DLD1 (cell line): ENCODE data around the gene CORIN.

ENCODE experiments used
- in situ Hi-C: cut with HindIII; loops from 2 replicates; pipeline ENCODE4 v1.10.0; 2017; ENCODE audit warnings: low sequenced_read_pairs

The CORIN gene

DNA sequence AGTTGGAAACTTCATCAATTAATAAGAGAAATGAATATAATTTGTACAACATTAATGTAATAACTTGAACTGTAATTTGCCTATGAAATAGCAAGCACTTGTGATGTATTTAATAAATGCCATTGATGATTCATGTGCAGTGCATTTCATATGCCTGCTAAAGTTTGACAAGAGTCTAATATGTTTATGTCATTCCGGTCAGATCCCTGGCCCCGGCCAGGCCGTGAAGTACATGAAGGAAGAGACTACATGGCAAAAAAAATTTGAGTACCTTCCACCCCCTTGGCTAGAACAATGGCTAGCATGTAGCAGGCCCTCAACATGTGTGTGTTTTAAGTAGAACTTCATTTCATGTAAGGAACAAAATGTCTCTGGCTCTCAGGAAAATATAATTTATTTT is 191.5 kb downstream of the CORIN start:
- in situ Hi-C loops: no loop called here

DNA sequence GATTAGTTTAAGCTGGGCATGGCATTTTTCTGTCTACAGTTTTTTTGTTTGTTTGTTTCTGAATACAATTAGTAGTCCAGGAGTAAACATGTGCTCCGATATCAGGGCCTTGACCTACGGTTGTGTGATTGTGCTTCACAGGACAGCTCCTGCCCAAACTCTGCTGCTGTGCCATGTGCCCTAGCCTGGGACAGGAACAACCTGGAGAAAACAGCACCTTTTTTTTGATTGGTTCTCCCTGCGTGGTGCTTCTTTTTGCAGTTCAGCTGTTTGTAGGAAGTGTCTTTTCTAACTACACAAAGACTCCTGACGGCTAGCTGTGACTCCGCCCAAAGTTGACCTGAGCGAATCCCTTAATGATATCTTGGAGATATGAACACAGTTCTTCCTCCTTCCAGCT is 194.0 kb downstream of the CORIN start:
- in situ Hi-C loops: no loop called here

DNA sequence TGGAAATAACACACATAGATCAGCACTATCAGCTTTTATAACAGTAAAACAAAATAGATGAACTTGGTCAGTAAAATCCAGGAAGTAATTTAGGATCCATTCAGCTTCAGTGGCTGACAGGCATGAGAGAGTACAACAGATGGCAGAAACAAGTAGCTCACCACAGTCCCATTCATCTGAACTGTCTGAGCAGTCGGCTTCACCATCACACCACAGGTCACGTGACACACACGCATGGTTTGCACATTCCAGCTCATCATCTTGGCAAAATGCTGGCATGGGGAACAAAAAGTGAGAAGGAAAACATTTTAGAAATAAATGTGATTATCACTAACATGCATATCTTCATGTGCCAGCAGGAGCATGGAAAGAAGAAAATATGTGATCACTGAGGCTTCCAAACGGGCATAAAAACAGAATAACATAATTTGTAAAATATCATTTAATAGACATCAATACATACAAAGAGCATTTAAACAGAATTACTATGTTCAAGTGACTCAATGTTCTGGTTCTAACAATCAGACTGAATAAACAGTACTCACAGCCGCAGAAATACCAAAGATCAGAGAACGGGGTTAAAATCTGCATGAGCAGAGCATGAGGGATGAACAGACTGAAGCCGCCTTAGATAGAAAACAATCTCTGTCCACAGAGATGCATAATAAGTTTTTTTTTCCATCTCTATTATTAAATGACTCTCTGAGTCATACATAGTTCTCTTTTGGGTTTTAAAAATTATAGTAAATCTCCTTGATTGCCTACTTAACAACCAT is 194.7 kb downstream of the CORIN start:
- in situ Hi-C loops: no loop called here

DNA sequence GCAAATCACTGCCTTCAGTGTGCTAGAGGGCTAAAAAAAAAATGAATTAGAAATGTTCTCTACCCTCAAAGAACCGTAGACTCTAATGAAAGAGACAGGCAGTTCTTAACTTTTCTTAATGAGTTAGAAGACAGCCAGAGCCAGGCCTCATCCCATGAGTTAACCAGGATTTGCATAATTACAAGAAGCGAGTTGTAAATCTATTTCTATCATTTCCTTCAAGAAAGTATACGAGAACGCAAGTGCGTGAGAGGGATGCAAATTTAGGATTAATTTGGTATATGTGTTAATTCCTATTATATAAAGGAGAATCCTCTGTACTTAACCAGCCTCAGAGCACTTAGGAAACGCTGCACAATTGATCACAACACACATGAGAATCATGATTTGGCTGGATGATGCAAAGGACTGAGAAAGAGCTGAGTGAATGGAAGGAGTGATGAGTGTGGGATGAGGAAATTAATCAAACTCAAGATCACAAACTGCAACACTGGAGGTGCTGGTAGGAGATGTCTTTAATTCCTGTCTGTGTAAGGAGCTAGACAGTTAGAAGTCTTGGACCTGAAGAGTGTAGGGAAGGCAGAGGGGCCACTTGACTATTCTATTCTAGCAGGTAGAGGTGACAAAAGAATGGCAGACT is 195.6 kb downstream of the CORIN start:
- in situ Hi-C loops: no loop called here

DNA sequence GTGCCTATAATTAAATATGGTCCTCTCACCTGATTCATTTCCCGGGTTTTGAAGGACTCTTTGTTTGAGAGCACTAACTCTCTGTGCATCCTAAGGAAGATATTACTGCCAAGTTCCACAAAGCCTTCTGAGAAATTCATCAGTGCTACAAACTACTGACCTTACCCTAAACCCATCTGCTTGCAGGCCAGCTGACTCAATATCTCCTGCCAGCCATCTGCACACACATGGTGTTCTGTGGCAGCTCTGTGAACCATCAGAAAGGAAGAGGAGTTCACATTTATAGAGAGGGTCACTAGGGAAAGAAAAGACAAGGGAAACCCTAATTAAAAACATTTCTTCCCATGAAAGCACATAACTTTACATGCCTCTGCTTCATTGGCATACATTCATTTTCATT is 196.1 kb downstream of the CORIN start:
- in situ Hi-C loops: no loop called here

DNA sequence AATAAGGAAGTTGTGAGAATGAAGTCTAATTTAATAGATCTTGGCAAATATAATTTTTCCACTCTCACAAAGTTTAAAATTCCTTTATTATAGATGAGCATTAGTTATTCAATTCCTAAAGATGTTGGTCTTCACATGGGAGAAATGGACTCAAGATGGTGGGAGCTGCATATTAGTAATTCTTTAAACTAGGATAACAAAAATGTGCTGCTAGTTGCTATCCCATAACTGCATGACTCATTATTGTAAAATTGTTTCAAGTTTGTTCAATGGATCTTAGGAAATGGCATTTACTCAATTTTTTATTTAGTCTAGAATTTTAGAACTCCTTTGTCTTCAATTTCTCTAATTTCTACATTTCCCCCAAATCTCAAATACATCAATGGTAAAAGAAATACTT is 197.0 kb downstream of the CORIN start:
- in situ Hi-C loops: no loop called here

DNA sequence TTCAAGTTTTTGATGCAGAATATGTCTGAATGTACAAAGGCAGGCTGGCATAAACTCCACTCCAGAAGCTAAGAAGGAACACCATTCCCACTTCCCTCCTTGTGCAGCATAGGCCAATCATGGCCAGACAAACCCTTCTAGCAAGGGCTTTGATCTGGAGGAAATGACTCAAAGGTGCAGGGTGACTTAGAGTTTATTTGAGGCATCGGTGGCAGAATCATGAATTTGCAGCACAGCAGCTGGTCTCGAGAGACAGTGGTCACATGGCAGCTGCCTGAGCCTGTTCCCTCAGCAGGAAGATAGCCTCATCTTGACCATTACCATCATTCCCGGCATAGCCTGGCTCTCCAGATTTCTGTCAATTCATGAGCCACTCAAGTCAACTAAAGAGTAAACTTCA is 198.3 kb downstream of the CORIN start:
- in situ Hi-C loops: no loop called here

DNA sequence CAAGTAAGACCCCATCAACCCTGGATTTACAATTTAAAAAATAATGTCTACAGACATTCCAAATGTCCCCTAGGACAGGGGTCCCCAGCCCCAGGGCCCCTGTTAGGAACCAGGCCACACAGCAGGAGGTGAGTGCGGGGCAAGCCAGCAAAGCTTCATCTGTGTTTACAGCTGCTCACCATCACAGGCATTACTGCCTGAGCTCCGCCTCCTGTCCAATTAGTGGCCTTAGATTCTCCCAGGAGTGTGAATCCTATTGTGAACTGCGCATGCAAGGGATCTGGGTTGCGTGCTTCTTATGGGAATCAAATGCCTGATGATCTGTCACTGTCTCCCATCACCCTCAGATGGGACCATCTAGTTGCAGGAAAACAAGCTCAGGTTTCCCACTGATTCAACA is 206.7 kb downstream of the CORIN start:
- in situ Hi-C loops: no loop called here

DNA sequence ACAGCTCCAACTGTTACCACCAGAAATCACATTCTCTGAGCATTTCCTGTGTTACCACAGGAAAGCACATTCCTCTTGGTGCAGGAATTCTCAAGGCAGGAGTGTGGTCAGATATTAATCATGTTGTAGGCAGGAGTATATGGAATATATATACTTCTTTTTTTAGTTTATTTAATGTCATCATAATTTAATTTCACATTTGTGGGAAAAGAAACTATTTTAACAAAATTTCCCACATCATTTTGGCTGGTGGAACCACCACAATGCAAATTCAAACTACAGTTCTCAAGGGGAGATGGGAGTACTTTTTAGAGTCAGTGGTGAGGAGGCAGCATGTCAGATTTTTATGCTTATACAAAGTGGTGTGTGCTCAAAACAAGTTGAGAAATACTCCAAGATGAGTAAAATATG is 213.8 kb downstream of the CORIN start:
- in situ Hi-C loops: no loop called here

DNA sequence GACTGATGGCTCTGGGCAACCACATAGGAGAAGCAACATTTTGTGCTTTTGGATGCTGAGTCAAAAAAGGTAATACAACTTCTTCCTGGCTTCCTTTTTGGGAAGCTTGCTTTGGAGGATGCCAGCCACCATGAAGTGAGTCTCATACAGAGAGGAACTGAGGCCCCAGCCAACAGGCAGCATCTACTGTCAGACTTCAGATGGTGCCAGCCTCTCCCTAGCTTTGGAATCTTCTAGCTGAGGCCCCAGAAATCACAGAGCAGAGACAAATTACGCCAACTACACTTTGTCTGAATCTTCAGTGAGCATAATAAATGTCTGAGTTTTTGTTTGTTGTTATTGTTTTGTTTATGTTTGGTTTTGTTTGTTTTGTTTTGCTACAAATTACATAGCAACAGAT is 216.7 kb downstream of the CORIN start:
- in situ Hi-C loops: no loop called here

DNA sequence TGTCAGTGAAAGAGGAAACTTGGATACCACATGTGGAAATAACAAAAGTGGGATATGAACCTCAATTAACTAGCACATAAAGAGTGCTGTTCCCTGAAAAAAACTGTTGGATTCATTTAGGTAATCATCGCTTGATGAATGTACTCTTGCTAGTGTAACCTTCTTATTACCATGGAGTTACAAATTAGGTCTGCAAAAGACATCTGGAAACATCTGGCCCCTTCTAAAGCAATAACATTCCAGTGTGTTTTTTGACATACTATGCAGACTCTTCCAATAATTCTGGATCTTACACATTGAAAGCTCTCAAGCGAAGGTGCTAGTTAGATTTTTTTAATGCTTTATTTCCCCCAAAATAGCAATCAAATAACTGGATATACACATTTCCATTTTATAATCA is 218.2 kb downstream of the CORIN start:
- in situ Hi-C loops: no loop called here

DNA sequence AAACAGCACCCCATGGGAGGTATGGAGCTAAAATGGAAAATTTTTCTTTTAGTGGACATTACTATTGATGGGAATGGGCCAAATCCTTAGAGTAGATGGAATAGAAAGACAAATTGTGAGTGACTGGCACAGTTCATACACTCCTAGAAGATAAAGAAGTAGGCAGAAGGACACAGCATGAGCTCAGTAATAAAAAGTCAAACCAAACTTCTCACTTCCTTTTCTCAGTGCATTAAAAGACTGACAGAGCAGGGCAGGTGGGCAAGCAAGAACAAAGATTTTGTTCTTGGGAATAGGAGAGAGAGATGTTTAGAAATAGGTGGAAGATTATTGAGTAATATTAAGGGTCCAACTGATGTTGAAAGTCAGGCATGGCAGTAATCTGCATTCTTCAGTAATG is 220.3 kb downstream of the CORIN start:
- in situ Hi-C loops: no loop called here

DNA sequence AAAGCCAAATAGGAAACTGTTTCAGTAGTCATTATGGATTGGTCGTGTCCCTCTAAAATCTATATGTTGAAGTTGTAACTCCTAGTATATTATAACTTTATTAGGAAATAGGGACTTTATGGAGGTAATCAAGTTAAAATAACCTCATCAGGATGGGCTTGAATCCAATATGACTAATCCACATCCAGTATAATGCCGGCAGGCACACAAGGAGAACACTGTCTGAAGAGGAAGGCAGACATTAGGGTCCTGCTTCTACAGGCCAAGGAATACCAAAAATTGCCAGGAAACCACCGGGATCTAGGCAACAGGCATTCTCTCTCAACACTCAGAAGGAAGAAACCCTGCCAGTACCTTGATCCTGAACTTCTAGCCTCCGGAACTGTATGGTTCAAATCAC is 222.5 kb downstream of the CORIN start:
- in situ Hi-C loops: no loop called here

DNA sequence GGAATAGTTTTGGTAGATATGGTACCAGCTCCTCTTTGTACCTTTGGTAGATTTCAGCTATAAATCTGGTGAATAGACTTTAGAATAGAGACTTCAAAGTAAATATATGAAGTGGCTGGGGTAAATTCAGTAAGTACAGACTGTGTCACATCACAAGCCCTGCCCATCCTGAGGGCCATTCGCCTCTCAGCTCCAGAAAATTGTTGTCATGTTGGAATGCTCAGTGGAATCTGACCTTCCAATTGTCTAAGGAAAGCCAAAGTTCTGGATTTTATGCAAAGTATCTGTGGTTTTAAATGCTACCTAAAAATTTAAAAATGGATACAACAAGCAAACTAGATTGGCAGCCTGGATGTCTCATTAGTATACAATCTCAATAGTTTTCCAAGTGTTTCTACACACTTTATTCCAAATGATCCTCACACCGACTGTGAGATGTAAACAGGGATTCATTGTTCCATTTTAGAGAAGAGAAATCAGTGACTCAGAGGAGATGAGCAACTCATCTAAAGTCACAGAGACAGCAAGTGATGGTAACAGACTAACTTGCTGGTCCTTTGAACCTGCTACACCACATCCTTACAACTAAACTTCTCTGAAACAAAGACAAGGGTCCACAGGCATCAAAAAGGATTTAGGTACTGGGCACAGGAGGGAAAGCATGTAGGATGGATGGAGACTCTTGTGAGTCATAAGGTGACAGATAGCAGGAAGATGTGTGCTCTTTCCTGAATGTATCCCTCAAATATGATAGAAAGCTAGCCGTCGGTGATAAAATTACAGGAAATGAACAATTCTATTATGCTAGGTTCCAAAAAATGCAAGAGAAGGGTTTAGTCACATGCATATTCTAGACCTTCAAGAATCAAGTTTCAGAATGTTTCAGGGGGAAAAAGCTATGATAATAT is 225.5 kb downstream of the CORIN start:
- in situ Hi-C loops: no loop called here

DNA sequence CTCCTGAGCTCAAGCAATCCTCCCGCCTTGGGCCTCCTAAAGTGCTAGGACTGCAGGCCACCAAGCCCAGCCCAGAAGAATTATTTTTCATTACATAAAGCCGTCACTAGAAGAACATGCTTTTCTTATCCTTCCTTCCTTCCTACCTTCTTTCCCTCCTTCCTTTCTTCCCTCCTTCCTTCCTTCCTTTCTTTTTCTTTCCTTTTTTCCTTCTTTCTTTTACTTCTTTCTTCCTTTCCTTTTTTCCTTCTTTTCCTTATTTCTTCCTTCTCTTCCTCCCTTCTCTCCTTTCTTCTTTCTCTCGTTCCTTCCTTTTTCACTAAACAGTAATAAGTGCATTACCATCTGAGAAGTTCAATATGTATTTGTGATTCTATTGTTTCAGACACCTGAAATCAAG is 231.4 kb downstream of the CORIN start:
- in situ Hi-C loops: no loop called here

DNA sequence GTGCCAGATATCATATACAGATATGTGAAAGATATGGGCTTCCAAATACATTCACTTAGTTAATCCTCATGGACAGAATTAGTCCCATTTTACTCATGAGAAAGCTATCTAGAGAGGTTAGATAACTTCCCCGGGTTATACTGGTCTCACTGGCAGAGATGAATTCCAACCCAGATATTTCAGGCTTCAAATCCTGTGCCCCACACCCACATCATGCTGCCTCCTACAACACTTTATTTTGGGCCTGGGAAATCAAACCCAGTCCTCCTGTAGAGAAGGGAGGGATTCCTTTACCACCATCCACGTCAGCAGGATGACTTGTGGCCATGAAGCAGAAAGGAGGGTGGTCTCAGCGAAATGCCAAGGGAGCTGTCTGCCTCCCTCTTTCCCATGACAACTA is 239.0 kb downstream of the CORIN start:
- in situ Hi-C loops: no loop called here

DNA sequence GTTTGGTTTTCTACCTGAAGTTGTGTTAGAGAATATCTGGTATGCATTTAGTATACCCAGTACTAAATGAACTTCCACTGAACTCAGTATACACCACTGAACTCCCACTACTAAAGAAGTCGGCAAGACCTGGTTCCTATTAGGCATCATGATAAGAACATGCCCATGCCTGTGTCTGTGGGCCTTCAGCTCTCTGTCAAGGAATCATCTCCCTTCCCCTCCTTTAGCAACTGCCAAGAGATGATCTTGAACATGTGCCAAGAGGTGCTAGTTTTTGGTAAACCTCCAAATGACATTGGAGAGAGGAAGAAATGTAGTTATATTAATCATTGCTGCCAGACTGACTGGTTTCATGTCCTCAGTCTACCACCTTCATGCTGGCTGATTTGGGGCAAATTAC is 239.5 kb downstream of the CORIN start:
- in situ Hi-C loops: no loop called here

DNA sequence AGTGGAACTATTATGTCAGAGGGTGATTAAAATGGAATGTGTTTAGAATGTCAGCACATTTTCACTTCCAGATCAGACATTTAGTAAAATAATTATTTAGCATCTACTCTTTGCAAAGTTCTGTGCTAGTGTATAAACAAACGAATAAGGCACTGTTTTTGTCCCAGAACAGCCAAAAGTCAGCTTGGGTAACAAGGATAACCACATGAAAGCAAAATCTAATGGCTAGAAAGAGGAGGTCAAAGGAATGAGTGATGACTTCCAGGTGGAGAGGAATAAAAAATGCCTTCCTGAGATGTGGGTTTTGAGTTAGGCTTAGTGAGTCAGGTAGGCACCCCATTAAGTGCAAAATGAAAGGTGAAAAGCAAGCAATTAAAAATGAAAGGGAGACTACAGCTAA is 240.2 kb downstream of the CORIN start:
- in situ Hi-C loops: no loop called here

DNA sequence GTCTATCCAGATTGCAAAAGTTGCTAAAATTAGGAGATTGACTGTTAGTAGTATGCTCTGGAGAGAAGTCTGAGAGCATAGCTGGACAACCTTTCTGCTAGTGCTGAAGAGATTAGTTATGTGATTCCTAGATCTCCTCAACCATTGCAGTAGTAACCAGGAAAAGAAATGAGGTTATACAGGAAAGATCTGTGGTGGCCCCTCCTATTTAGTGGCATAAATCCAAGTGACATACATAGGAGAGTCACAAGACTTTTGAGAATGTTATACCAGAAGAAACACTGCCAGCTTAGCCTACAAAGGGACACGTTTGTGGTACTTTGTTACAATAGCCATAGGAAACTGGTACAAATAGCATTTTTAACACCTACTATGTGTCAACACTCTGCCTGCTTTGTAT is 247.5 kb downstream of the CORIN start:
- in situ Hi-C loops: no loop called here

DNA sequence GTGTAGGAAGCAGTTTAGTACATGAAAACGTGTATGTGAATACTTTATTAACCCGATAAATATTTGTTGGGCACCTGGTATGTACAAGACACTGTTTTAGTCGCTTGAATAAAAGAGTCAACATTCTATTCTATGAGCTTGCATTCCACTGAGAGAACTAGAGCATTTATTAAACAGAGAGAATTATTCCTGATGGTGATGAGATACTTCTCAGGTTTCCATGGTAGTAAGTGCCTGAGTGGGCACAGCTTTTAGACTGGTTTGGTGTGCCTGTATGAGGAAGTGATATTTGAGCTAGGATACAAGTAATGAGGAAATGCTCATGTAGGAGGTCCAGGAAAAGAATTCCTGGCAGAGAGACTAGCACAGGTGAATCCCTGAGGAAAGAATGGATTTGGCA is 258.6 kb downstream of the CORIN start:
- in situ Hi-C loops: no loop called here

DNA sequence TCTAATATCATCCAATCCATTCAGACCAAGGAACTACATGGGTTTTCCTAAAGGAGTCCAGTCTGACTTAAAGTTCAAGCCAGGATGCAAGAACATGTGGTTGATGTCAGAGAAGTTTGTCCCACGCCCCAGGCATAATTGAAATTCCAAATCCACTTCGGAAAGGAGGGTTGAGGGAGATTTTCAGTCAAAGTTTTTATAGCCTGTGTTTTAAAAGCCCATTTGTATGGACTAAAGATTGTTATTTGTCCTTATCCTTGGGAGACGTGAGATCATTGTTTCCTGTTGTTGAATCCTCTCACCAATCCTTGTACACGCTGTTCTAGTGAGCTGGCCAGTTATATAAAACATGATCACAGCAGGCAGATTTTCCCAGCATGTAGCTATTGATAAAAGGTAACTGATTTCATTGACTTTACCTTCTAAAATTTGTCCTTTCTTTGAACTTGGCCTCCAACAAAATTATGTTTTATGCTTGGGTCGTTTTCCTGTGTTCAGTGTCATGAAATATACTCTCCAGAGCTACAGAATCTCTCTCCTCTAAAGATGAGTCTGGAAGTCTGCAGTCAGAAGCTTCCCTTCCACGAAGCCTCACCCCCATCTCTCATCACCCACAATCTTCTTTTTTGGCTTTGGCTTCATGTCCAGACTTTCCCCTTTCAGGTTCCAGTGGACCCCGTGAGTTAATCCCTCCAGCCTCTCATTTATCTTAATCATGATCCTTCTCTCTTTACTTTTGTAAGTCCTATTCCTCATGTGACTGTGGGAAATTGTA is 259.9 kb downstream of the CORIN start:
- in situ Hi-C loops: no loop called here
